Aorta (tissue), 5 donors: Measurements from ENCODE around the gene CIAO3. TPM values are rescaled to one million over a fixed set of nuclear protein-coding genes. Genes with fewer than 3 reads are reported as not detected.
"Not testable (repeated sequence)": the region's sequence is repeated elsewhere in the genome, so short reads cannot be mapped to it uniquely, and the experiment has no call there.

Experiments used
- ATAC-seq: fragments of 200-7000 bp; cut with Tn5 transposase; one replicate; pipeline ENCODE4 v1.9.1; 2022; ENCODE audit warnings: moderate library complexity; ENCODE audit not compliant: low FRiP score
- DNase-seq, 2 donors: peaks; one replicate each; pipeline ENCODE4 v3.0.0-alpha.2; 2020
- H3K27ac ChIP-seq, 2 donors: one replicate each; pipeline ENCODE4 v1.5.1; 2013; ENCODE audit warnings: low read length in 2 of 2, mild to moderate bottlenecking in 2 of 2, moderate library complexity in 2 of 2, control low read depth in 1 of 2, inconsistent platforms in 1 of 2, low read depth in 1 of 2
- H3K27me3 ChIP-seq, 2 donors: one replicate each; pipeline ENCODE4 v1.6.1; 2013; ENCODE audit warnings: control low read depth in 1 of 2, low read length in 1 of 2, mild to moderate bottlenecking in 1 of 2, moderate library complexity in 1 of 2; ENCODE audit not compliant: insufficient read depth in 2 of 2, control insufficient read depth in 1 of 2
- H3K36me3 ChIP-seq, 2 donors: one replicate each; pipeline ENCODE4 v1.6.1; 2013; ENCODE audit warnings: control low read depth in 1 of 2, low read length in 1 of 2, mild to moderate bottlenecking in 1 of 2; ENCODE audit not compliant: insufficient read depth in 2 of 2, control insufficient read depth in 1 of 2
- H3K4me1 ChIP-seq, 2 donors: one replicate each; pipeline ENCODE4 v1.6.1; 2013; ENCODE audit warnings: low read length in 2 of 2, control low read depth in 1 of 2, mild to moderate bottlenecking in 1 of 2, moderate library complexity in 1 of 2; ENCODE audit not compliant: insufficient read depth in 2 of 2, control insufficient read depth in 1 of 2
- H3K4me3 ChIP-seq, 2 donors: one replicate each; pipeline ENCODE4 v1.5.1; 2013; ENCODE audit warnings: low read length in 2 of 2, control low read depth in 1 of 2, mild to moderate bottlenecking in 1 of 2
- H3K9me3 ChIP-seq: one replicate; pipeline ENCODE4 v1.6.1; 2013; ENCODE audit warnings: mild to moderate bottlenecking, low read length; ENCODE audit not compliant: control insufficient read depth
- WGBS, 2 donors: extraction: QIAGEN DNeasy Blood & Tissue Kit; methylation state at CpG; one replicate each; pipeline ENCODE4 v1.1.7; 2013; 5-methylcytosine and 5-hydroxymethylcytosine counted together
- intact Hi-C, 2 donors: fragments of 100-400 bp; cut with DNase I; formaldehyde crosslinking; loops; one replicate each; pipeline versions ENCODE4 v1.14.2 to v1.15.0; 2022
- polyA plus RNA-seq, 2 donors: library from polyadenylated mRNA; stranded (reverse); fragments of 200-250 nt; gene quantifications; one replicate each; pipeline ENCODE4 v1.2.3, GENCODE V29; 2013
- total RNA-seq, 2 donors: library from RNA; stranded (reverse); fragmentation: NEBNext Ultra II Directional; extraction: Animal tissue kit (Norgen Biotek cat#: 25700); gene quantifications; one replicate each; pipeline ENCODE4 v1.2.1, GENCODE V29; 2021
- donor health status: healthy with polysubstance abuse.
- donor health status: Bipolar disorder and iron deficiency.
- donor health status: DM: no; HTN: no; CAD: no.
- donor health status: DM: no; HTN: no; CAD: no.
- donor health status: DM: yes; HTN: yes; CAD: no.

CIAO3 gene
- total and polyA plus RNA-seq, 4 donors, result 12.4 to 35.9 (median 22.1) TPM

- DNase-seq (no peak), ATAC-seq (no peak)
- Histone ChIP-seq H3K4me3 (no peak overlapping the region), H3K4me1 (no peaks in the 10 kb centered on the region), H3K27ac (no peak overlapping the region), H3K27me3 (no peaks in the 10 kb centered on the region), H3K36me3 (no peaks in the 10 kb centered on the region), H3K9me3 (no peaks in the 10 kb centered on the region)
- WGBS, 2 donors, result 79% methylated on average over 21 of the region's 21 CpGs
- intact Hi-C loops, result no loop called here
Measured at GRCh38 chr16:743794-744500, 3.1 kb upstream of the CIAO3 start.

DNA sequence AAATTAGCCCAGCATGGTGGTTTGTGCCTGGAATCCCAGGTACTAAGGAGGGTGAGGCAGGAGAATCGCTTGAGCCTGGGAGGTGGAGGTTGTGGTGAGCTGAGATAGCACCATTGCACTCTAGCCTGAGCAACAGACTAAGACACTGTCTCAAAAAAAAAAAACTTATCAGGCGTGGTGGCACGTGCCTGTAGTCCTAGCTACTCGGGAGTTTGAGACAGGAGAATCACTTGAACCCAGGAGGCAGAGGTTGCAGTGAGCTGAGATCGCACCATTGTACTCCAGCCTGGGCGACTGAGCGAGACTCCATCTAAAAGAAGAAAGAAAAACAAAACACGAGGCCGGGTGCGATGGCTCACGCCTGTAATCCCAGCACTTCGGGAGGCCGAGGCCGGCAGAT is 2.1 kb upstream of the CIAO3 start:
- H3K36me3 ChIP-seq, ATAC-seq, DNase-seq, H3K27me3 ChIP-seq, intact Hi-C loops, H3K27ac ChIP-seq, H3K4me3 ChIP-seq, H3K4me1 ChIP-seq, H3K9me3 ChIP-seq: not testable (repeated sequence)
- WGBS, 2 donors, result 72 to 75% methylated on average over 14 of the region's 14 CpGs

DNA sequence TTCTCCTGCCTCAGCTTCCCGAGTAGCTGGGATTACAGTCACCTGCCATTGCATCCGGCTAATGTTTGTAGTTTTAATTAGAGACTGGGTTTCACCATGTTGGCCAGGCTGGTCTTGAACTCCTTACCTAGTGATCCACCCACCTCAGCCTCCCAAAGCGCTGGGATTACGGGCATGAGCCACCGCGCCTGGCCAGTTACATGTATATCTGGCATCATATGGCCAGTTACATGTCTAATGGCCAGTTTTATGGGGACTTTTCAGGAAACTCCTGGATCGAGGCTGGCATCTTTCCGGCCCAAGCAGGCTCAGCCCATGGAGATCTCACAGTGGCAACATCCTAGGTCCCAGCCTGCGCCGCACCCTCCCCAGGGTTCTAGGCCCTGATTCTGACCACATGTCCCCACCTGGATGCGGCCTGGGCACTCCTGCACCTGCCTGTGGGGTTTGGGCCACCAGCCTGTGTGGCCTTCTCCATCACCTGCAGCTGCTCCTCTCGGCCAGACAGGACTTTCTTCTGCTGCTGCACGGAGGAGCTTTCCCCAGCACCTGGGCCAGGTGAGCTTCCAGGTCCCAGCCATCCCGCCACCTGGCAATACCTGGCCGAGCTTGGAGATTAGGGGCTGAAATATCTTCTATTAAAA is 1.3 kb upstream of the CIAO3 start:
- Histone ChIP-seq H3K4me3 (no peak overlapping the region), H3K4me1 (no peaks in the 10 kb centered on the region), H3K27me3 (no peaks in the 10 kb centered on the region), H3K36me3 (no peaks in the 10 kb centered on the region), H3K27ac (no peak overlapping the region), H3K9me3 (no peaks in the 10 kb centered on the region)
- ATAC-seq, result no peak
- intact Hi-C loops, result loop anchor here in 1 of 2 donors (2.0 kb wide), 1 partner anchor 21 kb away; the partner anchor contains the start of gene ANTKMT
- no peak for DNase-seq
- 90 to 93% methylated on average over 15 of the region's 15 CpGs for WGBS, 2 donors

- 0% methylated on average over 16 to 22 of the region's 22 CpGs for WGBS, 2 donors
- Histone ChIP-seq H3K36me3 (no peaks in the 10 kb centered on the region), H3K27ac (no peak overlapping the region), H3K4me3 (peak overlapping the region; percentile 71 to 92), H3K27me3 (no peaks in the 10 kb centered on the region), H3K9me3 (no peaks in the 10 kb centered on the region), H3K4me1 (no peaks in the 10 kb centered on the region)
- no peak for DNase-seq
- intact Hi-C loops, result loop anchor here in 1 of 2 donors (2.0 kb wide), 1 partner anchor 20 kb away; the partner anchor contains the start of gene ANTKMT
- peak; percentile 20 for ATAC-seq
Measured at GRCh38 chr16:740459-740763, 386 bp downstream of the CIAO3 start.

DNA sequence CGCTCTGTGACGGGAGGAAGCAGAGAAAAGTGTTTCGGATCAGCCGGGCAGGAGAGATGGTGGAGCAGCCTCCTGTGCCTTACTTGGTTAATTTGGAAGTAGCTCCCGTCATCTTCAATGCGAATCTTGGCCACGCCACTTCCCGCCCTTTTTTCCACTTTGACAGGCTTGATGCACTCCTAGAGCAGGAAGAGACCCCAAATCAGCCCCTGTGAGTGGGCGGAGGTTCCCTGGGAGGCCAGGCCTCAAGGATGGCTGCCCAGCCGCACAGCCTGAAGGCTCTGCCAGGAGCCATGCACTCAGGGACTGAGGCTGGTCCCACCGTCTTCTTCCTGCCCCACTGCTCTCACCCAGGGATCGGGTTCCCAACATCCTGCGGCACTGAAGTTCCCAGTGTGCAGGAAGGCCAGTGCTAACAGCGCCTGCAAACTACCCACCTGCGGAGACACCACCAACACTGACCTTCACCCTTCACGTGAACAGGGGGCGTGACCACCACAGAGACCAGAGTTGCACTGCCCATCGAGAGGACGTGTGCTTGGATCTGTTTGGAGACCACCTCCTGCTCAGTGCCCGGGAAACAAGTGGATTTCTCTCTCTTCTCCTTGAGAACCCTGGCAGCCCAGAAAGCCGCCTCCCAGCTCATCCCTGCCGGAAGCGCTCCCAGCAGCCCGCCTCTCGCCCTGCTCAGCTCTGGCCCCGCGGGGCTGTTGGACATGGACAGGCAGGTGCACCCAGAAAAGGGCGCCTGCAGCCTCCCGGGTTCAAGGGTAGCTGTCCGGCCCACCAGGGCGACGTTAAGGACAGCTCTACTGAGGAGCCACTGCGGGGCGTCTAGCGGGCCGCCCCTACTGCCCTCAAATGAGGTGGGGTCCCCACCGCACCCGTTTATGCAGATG is 988 bp downstream of the CIAO3 start:
- Histone ChIP-seq H3K4me3 (peak overlapping the region; percentile 71 to 92), H3K27me3 (no peaks in the 10 kb centered on the region), H3K36me3 (no peaks in the 10 kb centered on the region), H3K27ac (no peak overlapping the region), H3K4me1 (no peaks in the 10 kb centered on the region), H3K9me3 (no peaks in the 10 kb centered on the region)
- WGBS, 2 donors, result 44 to 45% methylated on average over 37 to 38 of the region's 38 CpGs
- DNase-seq, result no peak
- intact Hi-C loops, result loop anchor here in 1 of 2 donors (2.0 kb wide), 1 partner anchor 19 kb away; the partner anchor contains the start of gene ANTKMT
- no peak for ATAC-seq

DNA sequence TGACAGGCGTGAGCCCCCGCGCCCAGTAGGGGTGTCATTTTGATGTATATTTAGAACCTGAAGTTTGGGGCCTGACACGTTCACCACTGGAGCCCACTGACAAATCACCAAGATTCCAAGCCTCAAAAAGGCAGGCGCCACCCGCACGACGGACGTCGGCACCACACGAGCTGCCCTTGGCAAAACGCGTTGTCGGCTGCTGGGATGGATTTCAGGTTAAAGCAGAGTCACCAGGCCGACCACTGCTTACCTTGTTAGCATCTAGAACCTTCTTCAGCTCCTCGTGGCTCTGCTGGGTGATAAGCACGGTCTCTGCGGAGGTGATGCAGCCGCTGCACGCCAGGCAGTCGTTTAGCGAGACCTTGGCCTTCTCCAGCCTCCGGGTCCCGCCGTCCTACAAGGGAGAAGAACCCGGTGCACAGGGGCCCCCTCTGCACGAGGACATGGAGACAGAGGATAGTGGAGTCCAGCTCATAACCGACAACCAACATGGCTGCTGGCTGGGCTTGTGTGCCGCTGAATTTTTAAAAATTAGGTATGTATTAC is 3.8 kb downstream of the CIAO3 start:
- Histone ChIP-seq H3K9me3 (no peaks in the 10 kb centered on the region), H3K4me1 (no peaks in the 10 kb centered on the region), H3K36me3 (peaks cover 0 to 2% of the 10 kb centered on the region in 2 donors), H3K27me3 (no peaks in the 10 kb centered on the region), H3K27ac (no peak overlapping the region), H3K4me3 (no peak overlapping the region)
- 93 to 95% methylated on average over 29 of the region's 29 CpGs for WGBS, 2 donors
- intact Hi-C loops, result no loop called here
- DNase-seq (no peak), ATAC-seq (no peak)

DNA sequence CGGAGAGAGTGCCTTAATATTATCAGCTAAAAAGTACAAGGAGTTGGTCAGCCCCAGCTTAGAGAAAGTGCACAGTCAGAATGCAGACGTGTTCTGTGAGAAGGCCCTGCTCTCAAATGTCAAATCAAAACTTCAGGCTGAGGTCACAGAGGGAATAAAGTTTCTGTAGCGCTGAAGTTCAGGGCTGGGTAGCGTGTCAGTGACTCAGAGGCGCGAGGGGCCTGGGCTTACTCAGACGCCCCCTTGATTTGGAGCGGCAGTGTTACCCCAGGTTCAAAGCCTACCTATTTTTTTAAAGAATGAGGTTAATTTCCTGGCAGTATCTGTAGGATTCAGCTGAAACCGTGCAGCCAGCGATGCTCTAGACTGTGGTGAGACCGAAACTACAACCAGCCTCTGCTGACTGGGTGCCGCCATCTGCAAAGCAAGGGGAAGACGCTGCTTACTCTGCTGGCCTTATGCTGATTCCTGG is 4.8 kb downstream of the CIAO3 start:
- Histone ChIP-seq H3K36me3 (peaks cover 0 to 2% of the 10 kb centered on the region in 2 donors), H3K27ac (no peak overlapping the region), H3K4me1 (no peaks in the 10 kb centered on the region), H3K4me3 (no peak overlapping the region), H3K27me3 (no peaks in the 10 kb centered on the region), H3K9me3 (no peaks in the 10 kb centered on the region)
- DNase-seq (no peak), ATAC-seq (no peak)
- intact Hi-C loops, result no loop called here
- WGBS, 2 donors, result 85 to 87% methylated on average over 13 of the region's 13 CpGs
